Measurements from ENCODE around the gene EDA2R.

DNA sequence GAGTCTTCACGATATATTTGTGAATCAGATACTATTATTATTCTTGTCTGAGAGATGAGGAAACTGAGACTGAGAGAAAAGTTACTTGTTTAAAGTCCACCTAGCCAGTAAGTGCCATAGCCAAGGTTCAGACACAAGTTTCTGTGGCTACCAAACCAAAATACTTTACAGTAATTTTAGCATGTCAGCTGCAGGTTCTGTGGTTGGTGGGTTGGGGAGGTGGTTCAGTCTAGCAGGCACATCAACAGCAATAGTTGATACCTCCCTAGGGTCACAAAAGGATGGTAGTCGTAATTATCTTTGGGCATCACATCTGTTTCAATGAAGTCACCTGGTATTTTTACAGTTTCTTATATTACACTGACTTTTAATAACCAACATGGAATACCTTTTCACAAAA is 35.6 kb upstream of the EDA2R start:
- TF ChIP-seq, protein P1, sequence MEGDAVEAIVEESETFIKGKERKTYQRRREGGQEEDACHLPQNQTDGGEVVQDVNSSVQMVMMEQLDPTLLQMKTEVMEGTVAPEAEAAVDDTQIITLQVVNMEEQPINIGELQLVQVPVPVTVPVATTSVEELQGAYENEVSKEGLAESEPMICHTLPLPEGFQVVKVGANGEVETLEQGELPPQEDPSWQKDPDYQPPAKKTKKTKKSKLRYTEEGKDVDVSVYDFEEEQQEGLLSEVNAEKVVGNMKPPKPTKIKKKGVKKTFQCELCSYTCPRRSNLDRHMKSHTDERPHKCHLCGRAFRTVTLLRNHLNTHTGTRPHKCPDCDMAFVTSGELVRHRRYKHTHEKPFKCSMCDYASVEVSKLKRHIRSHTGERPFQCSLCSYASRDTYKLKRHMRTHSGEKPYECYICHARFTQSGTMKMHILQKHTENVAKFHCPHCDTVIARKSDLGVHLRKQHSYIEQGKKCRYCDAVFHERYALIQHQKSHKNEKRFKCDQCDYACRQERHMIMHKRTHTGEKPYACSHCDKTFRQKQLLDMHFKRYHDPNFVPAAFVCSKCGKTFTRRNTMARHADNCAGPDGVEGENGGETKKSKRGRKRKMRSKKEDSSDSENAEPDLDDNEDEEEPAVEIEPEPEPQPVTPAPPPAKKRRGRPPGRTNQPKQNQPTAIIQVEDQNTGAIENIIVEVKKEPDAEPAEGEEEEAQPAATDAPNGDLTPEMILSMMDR (conservative IDR thresholded peaks at IDR 0.05; ENCODE audit: low read depth, low read length), result no peak
- TF ChIP-seq POLR2A (IDR thresholded peaks at IDR 0.05; ENCODE audit: low read depth, low read length) (no peak), CEBPB (IDR thresholded peaks at IDR 0.05; ENCODE audit: low read depth, low read length) (no peak), MAZ (IDR thresholded peaks at IDR 0.05; ENCODE audit: borderline replicate concordance, low read depth, low read length) (no peak), FOS (IDR thresholded peaks at IDR 0.05; ENCODE audit: low read depth, low read length) (no peak), BHLHE40 (IDR thresholded peaks at IDR 0.05; ENCODE audit: low read depth, low read length) (no peak), RAD21 (IDR thresholded peaks at IDR 0.05; ENCODE audit: low read length) (no peak), SMC3 (IDR thresholded peaks at IDR 0.05; ENCODE audit: low read depth, low read length) (no peak), MXI1 (IDR thresholded peaks at IDR 0.05; ENCODE audit: borderline replicate concordance, low read depth, low read length) (no peak), RCOR1 (IDR thresholded peaks at IDR 0.05; ENCODE audit: insufficient replicate concordance, low read length) (no peak), RFX5 (IDR thresholded peaks at IDR 0.05; ENCODE audit: low read depth, low read length) (no peak), MAFK (IDR thresholded peaks at IDR 0.05; ENCODE audit: low read depth, low read length) (no peak)
- TF ChIP-seq, protein P2, sequence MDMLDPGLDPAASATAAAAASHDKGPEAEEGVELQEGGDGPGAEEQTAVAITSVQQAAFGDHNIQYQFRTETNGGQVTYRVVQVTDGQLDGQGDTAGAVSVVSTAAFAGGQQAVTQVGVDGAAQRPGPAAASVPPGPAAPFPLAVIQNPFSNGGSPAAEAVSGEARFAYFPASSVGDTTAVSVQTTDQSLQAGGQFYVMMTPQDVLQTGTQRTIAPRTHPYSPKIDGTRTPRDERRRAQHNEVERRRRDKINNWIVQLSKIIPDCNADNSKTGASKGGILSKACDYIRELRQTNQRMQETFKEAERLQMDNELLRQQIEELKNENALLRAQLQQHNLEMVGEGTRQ (IDR thresholded peaks at IDR 0.05; ENCODE audit: low read depth, low read length), result no peak
- TF ChIP-seq, protein P3, sequence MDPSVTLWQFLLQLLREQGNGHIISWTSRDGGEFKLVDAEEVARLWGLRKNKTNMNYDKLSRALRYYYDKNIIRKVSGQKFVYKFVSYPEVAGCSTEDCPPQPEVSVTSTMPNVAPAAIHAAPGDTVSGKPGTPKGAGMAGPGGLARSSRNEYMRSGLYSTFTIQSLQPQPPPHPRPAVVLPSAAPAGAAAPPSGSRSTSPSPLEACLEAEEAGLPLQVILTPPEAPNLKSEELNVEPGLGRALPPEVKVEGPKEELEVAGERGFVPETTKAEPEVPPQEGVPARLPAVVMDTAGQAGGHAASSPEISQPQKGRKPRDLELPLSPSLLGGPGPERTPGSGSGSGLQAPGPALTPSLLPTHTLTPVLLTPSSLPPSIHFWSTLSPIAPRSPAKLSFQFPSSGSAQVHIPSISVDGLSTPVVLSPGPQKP (IDR thresholded peaks at IDR 0.05; ENCODE audit: borderline replicate concordance, low read depth, low read length), result no peak
